Jurkat, Clone E6-1 (cell line): ENCODE measurements around the gene PITPNM3.
"Not testable (repeated sequence)": the region's sequence is repeated elsewhere in the genome, so short reads cannot be mapped to it uniquely, and the experiment has no call there.

ENCODE experiments used
- DNase-seq: peaks from one replicate; pipeline ENCODE4 v3.0.0-alpha.2; 2011; ENCODE audit warnings: low read depth, low spot score
- H3K4me3 ChIP-seq: 2 replicates; pipeline ENCODE4 v1.5.1; 2011; ENCODE audit warnings: mild to moderate bottlenecking, low read length, control low read depth, moderate library complexity

Gene PITPNM3

GRCh38 chr17:6576038-6576785, 19.9 kb upstream of the PITPNM3 start:
- no peak for DNase-seq
- no peak overlapping the region for H3K4me3 ChIP-seq

GRCh38 chr17:6575596-6575988, 19.2 kb upstream of the PITPNM3 start:
- H3K4me3 ChIP-seq: no peak overlapping the region
- DNase-seq: no peak

GRCh38 chr17:6574687-6575595, 18.6 kb upstream of the PITPNM3 start:
- DNase-seq: no peak
- H3K4me3 ChIP-seq: no peak overlapping the region

GRCh38 chr17:6573982-6574686, 17.8 kb upstream of the PITPNM3 start:
- no peak for DNase-seq
- H3K4me3 ChIP-seq: no peak overlapping the region

- not testable (repeated sequence) for DNase-seq, H3K4me3 ChIP-seq
Measured at GRCh38 chr17:6573495-6573894, 17.1 kb upstream of the PITPNM3 start.

- no peak overlapping the region for H3K4me3 ChIP-seq
- no peak for DNase-seq
Measured at GRCh38 chr17:6572972-6573370, 16.6 kb upstream of the PITPNM3 start.

GRCh38 chr17:6571452-6571781, 15.1 kb upstream of the PITPNM3 start:
- no peak overlapping the region for H3K4me3 ChIP-seq
- no peak for DNase-seq

- H3K4me3 ChIP-seq: no peak overlapping the region
- no peak for DNase-seq
Measured at GRCh38 chr17:6570731-6571451, 14.5 kb upstream of the PITPNM3 start.

- no peak overlapping the region for H3K4me3 ChIP-seq
- no peak for DNase-seq
Measured at GRCh38 chr17:6569370-6570285, 13.3 kb upstream of the PITPNM3 start.

- no peak overlapping the region for H3K4me3 ChIP-seq
- DNase-seq: no peak
Measured at GRCh38 chr17:6568184-6568758, 11.9 kb upstream of the PITPNM3 start.

GRCh38 chr17:6567528-6568183, 11.3 kb upstream of the PITPNM3 start:
- DNase-seq: no peak
- H3K4me3 ChIP-seq: no peak overlapping the region

GRCh38 chr17:6561446-6561845, 5.1 kb upstream of the PITPNM3 start:
- no peak for DNase-seq
- H3K4me3 ChIP-seq: no peak overlapping the region

GRCh38 chr17:6560496-6560895, 4.1 kb upstream of the PITPNM3 start:
- H3K4me3 ChIP-seq: no peak overlapping the region
- DNase-seq: no peak

GRCh38 chr17:6559753-6560215, 3.4 kb upstream of the PITPNM3 start:
- no peak overlapping the region for H3K4me3 ChIP-seq
- no peak for DNase-seq

- H3K4me3 ChIP-seq: no peak overlapping the region
- DNase-seq: no peak
Measured at GRCh38 chr17:6558932-6559752, 2.8 kb upstream of the PITPNM3 start.

- no peak overlapping the region for H3K4me3 ChIP-seq
- no peak for DNase-seq
Measured at GRCh38 chr17:6558276-6558675, 1.9 kb upstream of the PITPNM3 start.

- DNase-seq: no peak
- H3K4me3 ChIP-seq: no peak overlapping the region
Measured at GRCh38 chr17:6557040-6557438, 684 bp upstream of the PITPNM3 start.
